GM21786 (cell line): ENCODE data around the gene ACTA1.
A peak's percentile ranks its signal among the peaks of the same experiment; 100 is the strongest.
"Not testable (repeated sequence)": the region's sequence is repeated elsewhere in the genome, so short reads cannot be mapped to it uniquely, and the experiment has no call there.

Source experiments
- ATAC-seq: cut with Tn5 transposase; IDR thresholded peaks from one replicate; pipeline ENCODE4 v1.9.1; 2021; ENCODE audit not compliant: unreplicated experiment

Gene ACTA1

DNA sequence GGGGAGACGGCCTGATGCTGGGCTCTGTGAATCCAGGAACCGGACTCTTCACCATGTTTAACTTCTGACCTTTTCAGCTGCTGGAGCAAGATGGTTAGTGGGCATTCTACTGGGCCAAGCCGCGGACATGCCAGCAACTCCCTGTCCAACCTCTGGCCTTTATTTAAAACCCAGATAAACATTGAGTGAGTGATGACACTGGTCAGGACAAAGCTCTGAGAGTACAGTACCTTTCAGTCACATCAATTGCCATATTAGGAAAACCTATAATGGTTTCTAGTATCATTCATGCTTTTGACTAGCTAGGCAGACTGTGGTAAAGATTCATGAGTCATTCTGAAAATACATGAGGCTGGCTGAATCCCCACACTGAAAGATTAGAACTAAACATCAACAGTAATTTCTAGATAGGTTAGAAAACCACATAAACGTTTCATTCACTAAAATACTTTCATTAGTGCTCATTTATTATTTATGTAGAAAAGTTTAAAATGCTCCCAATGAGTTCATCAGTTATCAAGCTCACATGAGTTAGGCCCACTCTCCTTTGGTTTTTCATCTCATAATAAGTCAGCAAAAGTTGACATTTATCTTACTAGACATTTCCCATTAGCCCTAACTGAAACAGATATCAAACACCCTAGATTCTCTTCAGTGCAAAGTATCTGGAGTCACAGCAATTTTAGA, 7.1 kb upstream of the ACTA1 start:
- peak; percentile 98 for ATAC-seq

DNA sequence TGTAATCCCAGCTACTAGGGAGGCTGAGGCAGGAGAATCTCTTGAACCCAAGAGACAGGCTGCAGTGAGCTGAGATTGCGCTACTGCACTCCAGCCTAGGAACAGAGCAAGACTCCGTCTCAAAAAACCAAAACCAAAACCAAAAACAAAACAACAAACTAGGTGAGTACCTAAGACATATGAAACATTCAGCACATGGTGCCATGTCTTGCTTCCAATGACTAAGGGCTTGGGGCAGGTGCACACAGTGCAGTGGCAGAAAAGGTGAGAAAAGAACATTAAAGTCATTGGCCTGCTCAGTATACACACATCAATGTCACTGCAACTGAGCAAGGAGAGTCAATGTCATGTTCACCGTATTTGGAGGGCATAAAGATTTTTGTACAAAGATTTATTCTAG, 4.1 kb upstream of the ACTA1 start:
- no peak for ATAC-seq

DNA sequence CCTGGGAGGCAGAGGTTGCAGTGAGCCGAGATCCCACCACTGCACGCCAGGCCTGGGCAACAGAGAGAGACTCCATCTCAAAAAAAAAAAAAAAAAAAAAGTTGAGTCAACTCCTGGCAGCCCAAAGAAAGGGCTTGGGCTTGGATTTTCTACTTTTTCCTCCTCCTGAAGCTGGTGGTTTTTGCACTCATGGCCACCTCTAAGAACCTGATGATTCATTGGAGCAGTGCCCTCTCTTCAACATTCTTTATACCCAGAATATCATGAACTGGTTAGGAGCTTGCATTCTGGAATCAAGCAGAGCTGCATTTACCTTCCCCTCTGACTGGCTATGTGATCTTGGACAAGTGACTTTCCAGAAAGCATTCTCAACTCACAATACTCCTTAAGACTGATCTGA, 3.5 kb upstream of the ACTA1 start:
- no peak for ATAC-seq

DNA sequence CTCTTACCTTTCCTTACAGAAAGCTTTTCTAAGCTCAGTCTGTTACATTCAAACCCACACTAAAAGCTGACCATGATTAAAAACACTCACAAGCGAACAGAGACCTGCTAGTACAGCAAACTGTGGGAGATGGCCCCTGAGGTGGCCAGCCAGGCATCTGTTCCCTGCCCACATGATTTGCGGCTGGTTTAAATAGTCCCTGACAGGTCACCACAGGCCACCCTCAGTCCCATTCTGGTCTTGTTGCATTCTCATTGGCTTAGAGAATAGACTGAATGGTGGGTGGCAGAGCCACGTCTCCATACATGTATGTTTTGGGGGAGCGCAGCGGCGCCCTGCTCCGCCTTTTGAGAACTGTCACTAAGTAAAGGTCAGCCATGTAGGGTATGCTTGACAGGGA, 2.3 kb upstream of the ACTA1 start:
- no peak for ATAC-seq

DNA sequence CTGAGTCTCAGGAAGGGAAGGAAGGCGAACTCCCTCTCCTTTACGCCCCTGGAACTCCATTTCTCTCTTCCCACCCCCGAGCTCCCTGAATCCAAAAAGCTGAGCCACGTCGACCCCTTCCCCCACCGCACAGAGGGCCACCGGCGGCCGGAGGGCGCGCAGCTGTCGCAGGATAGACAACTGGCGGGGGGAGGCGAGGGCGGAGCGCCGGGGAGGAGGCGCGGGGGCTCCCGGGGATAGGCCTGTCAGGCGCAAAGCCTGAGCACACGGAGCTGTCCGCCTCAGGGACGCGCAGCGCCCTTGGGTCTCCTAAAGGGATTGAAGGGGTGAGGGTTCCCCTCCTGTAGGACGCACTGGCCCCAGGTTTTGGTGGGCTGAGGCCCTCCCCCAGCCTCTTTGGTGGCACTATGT, 752 bp upstream of the ACTA1 start:
- ATAC-seq = no peak

DNA sequence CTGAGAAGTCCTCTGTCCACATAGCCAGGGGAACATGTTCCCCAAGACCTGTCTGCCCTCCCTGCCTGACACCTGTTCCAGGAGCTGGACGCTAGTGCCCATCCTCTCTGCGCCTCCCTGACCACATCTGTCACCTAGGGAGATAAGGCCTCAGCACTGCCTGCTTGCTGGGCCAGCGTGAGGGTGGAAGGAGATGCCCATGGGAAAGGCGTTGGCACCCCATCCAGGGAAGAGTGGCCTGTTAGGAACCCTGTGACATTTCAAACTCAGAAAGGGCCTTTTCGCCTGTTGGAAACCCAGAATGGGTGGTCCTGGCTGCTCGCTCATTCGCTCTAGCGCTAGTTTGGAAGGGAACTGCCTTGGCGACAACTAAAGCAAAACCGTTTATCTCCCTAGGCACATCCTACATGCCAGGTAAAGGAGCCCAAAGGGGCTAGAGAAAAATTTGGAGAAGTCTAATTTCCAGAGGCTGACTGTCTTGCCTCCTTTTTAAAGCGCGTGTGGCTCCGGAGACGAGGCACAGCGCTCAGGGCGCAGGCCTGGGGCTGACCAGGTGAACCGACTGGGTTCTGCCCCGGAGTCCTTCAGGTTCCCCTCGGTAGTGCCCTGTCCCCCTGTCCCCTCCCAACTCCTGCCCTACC, 410 bp downstream of the ACTA1 start:
- no peak for ATAC-seq

DNA sequence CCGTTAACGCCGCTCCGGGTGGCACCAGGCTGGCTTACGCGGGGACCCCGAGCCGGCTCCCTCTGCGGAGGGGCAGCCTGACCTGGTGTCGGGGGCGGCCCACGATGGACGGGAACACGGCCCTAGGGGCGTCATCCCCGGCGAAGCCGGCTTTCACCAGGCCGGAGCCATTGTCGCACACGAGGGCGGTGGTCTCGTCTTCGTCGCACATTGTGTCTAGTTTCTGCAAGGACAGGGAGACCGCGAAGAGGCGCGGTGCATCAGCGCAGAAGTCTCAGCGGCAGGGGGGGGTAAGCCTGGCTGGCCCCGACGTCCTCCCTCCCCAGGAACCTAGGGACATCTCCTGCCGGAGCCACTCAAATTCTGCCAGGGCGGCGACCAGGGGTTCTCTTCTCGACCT, 989 bp downstream of the ACTA1 start:
- ATAC-seq = no peak

DNA sequence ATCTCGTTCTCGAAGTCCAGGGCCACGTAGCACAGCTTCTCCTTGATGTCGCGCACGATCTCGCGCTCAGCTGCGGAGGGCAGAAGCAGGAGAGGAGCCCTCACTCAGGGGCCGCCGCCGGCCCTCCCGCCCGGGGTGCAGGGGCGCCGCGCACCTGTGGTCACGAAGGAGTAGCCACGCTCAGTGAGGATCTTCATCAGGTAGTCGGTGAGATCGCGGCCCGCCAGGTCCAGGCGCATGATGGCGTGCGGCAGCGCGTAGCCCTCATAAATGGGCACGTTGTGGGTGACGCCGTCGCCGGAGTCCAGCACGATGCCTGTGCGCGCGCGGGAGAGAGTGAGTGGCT, 1.8 kb downstream of the ACTA1 start:
- ATAC-seq = no peak

DNA sequence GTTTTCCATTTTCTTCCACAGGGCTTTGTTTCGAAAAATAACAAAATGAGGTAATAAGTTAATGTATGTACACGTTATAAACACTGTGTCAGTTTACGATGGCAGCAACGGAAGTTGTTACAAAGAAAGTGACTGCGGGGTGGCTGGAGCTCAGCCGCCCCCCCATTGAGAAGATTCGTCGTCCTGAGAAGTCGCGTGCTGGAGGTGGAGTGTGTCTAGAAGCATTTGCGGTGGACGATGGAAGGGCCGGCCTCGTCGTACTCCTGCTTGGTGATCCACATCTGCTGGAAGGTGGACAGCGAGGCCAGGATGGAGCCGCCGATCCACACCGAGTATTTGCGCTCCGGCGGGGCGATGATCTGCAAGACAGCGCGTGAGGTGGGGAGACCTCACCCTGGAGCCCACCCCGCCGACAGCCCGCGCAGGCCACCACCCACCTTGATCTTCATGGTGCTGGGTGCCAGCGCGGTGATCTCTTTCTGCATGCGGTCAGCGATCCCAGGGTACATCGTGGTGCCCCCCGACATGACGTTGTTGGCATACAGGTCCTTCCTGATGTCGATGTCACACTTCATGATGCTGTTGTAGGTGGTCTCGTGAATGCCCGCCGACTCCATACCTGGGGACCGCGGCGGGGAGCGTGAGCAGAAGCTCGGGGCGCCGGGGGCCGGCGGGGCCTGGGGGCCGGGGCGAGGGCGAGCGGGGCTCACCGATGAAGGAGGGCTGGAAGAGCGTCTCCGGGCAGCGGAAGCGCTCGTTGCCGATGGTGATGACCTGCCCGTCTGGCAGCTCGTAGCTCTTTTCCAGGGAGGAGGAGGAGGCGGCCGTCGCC, 2.4 kb downstream of the ACTA1 start:
- ATAC-seq = no peak

DNA sequence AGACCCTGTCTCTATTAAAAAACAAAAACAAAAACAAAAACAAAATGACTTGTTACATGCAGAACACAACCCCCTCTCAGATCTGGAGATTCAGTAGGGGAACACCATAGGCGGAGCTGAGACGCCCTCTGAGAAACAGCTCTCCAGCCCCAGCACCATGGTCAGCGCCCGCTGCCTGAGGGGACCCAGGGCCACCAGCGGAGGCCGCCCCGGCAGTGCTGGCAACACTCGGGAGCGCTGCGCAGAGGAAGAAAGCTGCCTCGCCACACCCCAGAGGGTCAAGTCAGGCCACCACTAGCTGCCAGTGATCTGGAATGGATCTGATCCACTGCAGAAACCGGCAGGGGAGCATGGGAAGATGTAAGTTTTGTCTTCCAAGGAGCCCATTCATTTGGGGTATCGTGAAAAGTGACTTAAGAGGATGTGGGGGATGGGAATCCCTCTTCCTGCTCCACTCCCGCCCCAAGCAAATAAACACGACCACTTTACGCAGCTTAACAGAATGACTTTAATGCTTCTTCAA, 3.1 kb downstream of the ACTA1 start:
- ATAC-seq = no peak

DNA sequence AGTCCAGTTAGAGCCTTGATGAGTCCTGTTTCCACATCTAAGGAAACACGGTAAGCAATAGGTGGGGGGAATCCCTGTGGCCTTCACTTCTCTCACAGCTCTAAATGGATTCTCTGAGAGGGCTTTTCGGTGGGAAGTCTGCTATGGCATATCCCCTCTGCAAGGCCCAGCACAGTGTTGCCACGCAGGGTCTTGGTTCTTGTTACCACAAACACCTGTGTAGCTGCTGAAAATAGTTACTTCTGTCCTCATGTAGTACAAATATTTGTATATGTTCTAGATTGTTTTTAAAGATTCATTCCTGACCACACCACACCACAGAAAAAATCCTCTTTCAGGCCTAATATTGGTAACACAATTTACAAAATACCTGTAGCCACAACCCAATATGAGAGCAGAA, 5.6 kb downstream of the ACTA1 start:
- no peak for ATAC-seq

DNA sequence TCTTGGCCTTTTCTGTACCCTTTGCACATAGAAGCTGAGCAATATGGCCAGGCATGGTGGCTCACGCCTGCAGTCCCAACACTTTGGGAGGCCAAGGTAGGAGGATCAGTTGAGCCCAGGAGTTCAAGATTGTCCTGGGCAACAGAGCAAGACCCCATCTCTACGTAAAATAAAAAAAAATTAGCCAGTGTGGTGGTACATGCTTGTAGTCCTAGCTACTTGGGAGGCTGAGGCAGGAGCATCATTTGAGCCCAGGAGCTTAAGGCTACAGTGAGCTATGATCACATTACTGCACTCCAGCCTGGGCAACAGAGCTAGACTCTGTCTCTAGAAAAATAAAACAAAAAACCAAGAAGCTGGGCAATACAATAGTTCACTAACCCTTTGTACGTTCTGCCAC, 6.3 kb downstream of the ACTA1 start:
- no peak for ATAC-seq

DNA sequence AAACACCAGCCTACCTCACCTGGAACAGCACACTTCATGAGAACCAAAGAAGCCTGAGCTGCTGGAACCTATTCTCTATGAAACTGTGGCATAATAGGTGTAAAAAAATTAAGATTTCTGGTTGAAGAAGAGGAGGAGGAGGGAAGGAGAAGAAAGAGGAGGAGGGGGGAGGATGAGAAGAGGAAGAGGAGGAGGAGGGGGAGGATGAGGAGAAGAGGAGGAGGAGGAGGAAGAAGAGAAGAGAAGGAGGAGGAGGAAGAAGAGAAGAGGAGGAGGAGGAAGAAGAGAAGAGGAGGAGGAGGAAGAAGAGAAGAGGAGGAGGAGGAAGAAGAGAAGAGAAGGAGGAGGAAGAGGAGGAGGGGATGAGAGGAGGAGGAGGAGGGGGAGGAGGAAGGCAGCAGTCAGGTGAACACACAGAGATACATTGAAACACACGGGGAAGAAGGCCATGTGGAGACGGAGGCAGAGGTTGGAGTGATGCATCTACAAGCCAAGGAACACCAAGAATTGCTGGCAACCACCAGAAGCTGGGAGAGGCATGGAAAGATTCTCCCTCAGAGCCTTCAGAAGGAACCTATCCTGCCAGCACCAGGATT, 8.2 kb downstream of the ACTA1 start:
- no peak for ATAC-seq

DNA sequence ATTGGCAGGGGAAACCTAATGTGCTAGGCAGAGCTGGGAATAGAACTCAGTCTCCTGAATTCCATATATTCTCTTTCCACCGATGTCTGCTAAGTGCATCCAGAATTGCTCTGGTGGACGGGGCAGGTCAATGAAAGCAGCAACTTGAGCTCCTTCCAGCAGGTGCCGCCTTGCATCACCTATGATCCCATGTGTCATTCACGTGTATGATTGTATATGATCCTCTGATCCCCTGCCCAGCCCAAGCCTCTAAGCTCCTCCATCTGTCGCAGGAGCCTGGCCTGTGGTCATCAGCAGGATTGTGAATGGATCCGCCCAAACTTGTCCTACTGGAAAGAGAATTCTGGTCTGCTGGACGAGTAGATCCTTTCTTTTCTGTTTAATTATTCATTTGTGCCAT, 13.1 kb downstream of the ACTA1 start:
- ATAC-seq = no peak

DNA sequence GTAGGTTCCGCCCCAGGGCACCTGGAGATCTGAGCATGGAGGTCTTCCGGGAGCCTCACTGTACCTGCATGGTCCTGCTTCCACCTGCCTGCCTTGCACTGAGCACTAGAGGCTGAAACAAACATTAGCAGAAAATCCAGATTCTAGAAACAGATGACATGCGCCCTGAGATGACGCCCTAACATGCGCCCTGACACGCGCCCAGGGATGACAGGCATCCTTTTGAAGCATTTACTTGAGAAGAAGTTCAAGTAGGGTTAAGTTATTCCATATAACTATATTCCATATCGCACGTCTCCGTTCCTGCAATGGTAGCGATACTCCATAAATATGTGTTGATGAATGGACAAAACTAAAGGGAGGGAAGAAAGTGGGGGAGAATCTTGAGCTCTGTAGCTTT, 13.7 kb downstream of the ACTA1 start:
- ATAC-seq = no peak

DNA sequence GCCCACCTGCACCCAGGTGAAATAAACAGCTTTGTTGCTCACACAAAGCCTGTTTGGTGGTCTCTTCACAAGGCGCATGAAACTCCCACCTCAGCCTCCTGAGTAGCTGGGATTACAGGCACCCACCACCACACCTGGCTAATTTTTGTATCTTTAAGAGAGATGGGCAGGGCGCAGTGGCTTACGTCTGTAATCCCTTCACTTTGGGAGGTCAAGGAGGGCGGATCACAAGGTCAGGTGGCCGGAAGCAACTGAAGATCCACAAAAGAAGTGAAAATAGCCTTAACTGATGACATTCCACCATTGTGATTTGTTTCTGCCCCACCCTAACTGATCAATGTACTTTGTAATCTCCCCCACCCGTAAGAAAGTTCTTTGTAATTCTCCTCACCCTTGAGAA, 15.3 kb downstream of the ACTA1 start:
- not testable (repeated sequence) for ATAC-seq

DNA sequence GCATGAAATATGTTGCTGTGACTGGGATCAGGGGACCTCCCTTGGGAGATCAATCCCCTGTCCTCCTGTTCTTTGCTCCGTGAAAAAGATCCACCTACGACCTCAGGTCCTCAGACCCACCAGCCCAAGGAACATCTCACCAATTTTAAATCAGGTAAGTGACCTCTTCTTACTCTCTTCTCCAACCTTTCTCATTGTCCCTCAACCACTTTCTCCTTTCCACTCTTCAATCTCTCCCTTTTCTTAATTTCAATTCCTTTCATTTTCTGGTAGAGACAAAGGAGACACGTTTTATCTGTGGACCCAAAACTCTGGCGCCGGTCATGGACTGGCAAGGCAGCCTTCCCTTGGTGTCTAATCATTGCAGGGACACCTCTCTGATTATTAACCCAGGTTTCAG, 21.1 kb downstream of the ACTA1 start:
- not testable (repeated sequence) for ATAC-seq

DNA sequence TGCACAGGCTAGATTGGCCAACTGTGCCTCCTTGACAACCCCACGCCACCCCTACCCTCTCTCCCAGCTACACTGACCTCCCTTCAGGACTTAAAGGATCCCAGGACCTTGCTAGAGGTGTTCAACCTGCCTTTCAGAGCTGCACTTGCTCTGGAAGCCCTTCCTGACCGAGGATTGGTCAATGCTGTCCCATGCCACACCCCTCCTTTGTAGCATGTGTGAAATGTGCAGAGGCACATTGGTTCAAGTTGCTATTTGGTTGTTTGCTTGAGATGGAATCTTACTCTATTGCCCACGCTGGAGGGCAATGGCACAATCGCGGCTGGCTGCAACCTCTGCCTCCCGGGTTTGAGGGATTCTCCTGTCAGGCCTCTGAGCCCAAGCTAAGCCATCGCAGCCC, 21.8 kb downstream of the ACTA1 start:
- no peak for ATAC-seq

DNA sequence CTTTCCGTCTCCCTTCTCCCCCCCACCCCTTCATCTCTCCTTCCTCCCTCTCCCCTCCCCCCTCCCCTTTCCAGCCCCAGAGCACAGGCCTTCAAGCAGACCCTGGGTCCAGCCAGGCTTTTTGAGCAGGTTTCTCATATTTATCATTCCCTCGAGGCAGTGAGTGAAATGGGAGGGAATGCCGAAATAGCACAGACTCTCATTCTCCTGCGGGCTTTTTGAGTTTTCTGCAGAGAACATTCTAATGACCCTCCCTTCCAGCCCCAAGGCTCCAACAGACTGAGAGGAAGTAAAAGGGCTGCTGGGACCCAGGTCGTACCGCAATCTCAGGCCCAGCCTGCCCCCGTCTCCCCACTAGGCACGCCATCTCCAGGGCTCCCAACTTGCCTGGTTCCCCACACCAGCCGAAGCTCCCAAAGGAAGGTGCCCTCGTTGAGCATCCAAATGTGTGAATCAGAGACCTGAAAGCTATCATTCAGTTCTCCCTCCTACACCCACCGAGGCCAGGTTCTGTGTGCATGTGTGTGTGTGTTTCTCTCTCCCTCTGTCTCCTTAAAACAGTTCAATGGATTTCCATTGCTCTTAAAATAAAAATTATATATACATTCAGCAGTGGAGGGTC, 22.3 kb downstream of the ACTA1 start:
- ATAC-seq = no peak

DNA sequence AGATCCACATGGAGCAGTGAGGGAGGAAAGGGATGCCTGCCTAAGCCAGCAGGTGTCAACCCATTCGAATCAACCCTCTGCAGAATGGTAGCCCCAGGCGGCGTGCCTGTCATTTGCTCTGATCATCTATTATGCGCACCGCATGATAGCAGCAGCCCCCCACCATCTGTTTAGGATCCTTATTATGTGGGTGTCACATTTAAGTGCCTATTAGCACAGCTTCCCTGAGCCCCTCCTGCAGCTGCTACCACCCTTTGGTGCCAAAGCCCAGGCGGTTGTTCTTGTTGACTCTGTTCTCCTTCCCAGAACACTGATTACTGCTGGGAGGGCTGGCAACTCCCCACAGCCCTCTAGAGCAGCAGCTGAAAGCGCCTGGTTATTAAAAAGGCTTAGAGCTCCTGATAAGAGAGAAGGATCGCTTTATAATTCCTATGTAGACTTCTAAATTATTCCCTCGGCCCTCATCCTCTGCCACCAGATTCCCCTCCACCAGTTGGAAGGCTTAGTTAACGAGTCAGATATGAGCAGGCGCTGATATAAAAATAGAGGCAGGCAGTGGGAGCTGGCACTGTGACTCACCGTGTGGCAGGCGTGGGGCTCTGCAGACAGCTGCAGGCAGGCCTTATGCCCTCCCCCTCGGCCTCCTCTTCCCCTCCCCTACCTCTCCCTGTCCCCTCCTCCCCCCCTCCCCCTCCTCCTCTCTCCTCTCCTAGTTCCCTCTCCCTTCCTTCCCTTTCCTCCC, 23.0 kb downstream of the ACTA1 start:
- no peak for ATAC-seq

DNA sequence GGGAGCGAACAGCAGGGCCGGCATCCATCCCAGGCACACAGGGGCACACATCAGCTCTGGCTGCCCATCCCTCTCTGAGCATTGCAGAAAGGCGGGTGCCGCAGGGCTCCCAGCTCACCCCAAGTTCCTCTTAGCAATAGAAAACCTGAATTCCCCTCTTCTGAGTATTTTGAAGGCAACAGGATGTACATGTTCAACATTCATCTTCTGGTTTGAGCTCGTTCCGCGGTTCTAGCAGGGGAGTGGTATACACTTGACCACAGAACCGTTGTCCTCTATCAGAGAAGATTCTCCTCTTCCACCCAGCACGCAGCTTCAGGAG, 23.6 kb downstream of the ACTA1 start:
- no peak for ATAC-seq
